ENCODE measurements around the gene CROCC. TPM values are rescaled to one million over a fixed set of nuclear protein-coding genes. Genes with fewer than 3 reads are reported as not detected.
A peak's percentile ranks its signal among the peaks of the same experiment; 100 is the strongest.
"Not testable (repeated sequence)": the region's sequence is repeated elsewhere in the genome, so short reads cannot be mapped to it uniquely, and the experiment has no call there.

The CROCC gene
- total RNA-seq, 2 experiments from 2014 or later, result 36.3 to 54.1 TPM

DNA sequence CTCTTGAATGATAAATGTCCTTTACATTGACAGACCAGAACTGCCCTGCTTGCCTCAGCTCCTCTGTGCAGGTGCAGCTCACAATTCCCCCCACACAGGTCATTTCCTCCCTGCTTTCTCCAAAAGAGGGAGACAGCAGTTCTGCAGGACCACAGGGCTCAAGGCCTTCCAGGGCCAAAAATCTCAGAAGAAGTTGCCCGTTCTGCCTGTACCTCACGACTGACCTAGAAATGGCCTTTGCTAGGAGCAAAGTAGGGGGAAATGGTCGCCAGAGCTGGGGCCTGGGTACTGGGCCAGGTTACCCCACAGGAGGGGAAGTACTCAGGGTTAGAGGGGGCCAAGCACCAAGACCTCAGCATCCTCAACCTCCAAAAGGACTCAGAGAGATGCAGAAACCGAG, 14.9 kb upstream of the CROCC start:
- ChIA-PET POLR2A (no interaction called here), CTCF (ENCODE audit: unreplicated experiment) (no interaction called here)
- Histone ChIP-seq H3K9me3 (ENCODE audit: low read length) (peaks cover 12% of the 10 kb centered on the region; the same call in 1 of the 2 replicates), H3K4me1 (ENCODE audit: insufficient read depth, low read length, poor library complexity, severe bottlenecking) (peaks cover 44% of the 10 kb centered on the region), H2AFZ (ENCODE audit: low read length) (no peak overlapping the region), H3K9me2 (ENCODE audit: insufficient read depth, low read length) (no peaks in the 10 kb centered on the region), H4K20me1 (ENCODE audit: insufficient read depth, low read length) (no peaks in the 10 kb centered on the region), H3K36me3 (ENCODE audit: insufficient read depth, low read length) (no peaks in the 10 kb centered on the region), H3K79me2 (ENCODE audit: insufficient read depth, low read depth, low read length) (no peaks in the 10 kb centered on the region), H3K27ac (ENCODE audit: low read depth, low read length, poor library complexity, severe bottlenecking) (no peak overlapping the region), H3K4me3 (ENCODE audit: low read depth, low read length, poor library complexity, severe bottlenecking) (no peak overlapping the region), H3K4me2 (ENCODE audit: low read length) (peak overlapping the region; percentile 56)
- intact Hi-C loops (cut with micrococcal nuclease; ENCODE audit: unreplicated experiment), result loop anchor here (5.0 kb wide), 1 partner anchor 700 kb away; no protein-coding TSS in a partner anchor
- BruUV-seq (replicated peaks), result no TSS peak
- TF ChIP-seq EZH2phosphoT487 (IDR thresholded peaks at IDR 0.05; ENCODE audit: borderline replicate concordance, low read depth, low read length), result no peak
- TF ChIP-seq, protein P1, sequence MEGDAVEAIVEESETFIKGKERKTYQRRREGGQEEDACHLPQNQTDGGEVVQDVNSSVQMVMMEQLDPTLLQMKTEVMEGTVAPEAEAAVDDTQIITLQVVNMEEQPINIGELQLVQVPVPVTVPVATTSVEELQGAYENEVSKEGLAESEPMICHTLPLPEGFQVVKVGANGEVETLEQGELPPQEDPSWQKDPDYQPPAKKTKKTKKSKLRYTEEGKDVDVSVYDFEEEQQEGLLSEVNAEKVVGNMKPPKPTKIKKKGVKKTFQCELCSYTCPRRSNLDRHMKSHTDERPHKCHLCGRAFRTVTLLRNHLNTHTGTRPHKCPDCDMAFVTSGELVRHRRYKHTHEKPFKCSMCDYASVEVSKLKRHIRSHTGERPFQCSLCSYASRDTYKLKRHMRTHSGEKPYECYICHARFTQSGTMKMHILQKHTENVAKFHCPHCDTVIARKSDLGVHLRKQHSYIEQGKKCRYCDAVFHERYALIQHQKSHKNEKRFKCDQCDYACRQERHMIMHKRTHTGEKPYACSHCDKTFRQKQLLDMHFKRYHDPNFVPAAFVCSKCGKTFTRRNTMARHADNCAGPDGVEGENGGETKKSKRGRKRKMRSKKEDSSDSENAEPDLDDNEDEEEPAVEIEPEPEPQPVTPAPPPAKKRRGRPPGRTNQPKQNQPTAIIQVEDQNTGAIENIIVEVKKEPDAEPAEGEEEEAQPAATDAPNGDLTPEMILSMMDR (conservative IDR thresholded peaks at IDR 0.05; ENCODE audit: low read length), result no peak
- DNase-seq (ENCODE audit: low spot score), result no peak

GRCh38 chr1:16907870-16908758, 13.6 kb upstream of the CROCC start:
- no peak overlapping the region for H3K4me2 ChIP-seq (ENCODE audit: low read length)
- H3K27ac ChIP-seq (ENCODE audit: low read depth, low read length, poor library complexity, severe bottlenecking), result no peak overlapping the region
- H3K36me3 ChIP-seq (ENCODE audit: insufficient read depth, low read length), result no peaks in the 10 kb centered on the region
- no peaks in the 10 kb centered on the region for H4K20me1 ChIP-seq (ENCODE audit: insufficient read depth, low read length)
- no peak for DNase-seq (ENCODE audit: low spot score)
- H3K4me1 ChIP-seq (ENCODE audit: insufficient read depth, low read length, poor library complexity, severe bottlenecking), result peaks cover 37% of the 10 kb centered on the region
- H3K4me3 ChIP-seq (ENCODE audit: low read depth, low read length, poor library complexity, severe bottlenecking), result no peak overlapping the region
- H3K79me2 ChIP-seq (ENCODE audit: insufficient read depth, low read depth, low read length), result no peaks in the 10 kb centered on the region
- TF ChIP-seq, protein P1 (conservative IDR thresholded peaks at IDR 0.05; ENCODE audit: low read length), result no peak
- no peak for TF ChIP-seq EZH2phosphoT487 (IDR thresholded peaks at IDR 0.05; ENCODE audit: borderline replicate concordance, low read depth, low read length)
- ChIA-PET POLR2A (no interaction called here), CTCF (ENCODE audit: unreplicated experiment) (no interaction called here)
- H3K9me3 ChIP-seq (ENCODE audit: low read length), result peaks cover 12% of the 10 kb centered on the region; the same call in 1 of the 2 replicates
- no TSS peak for BruUV-seq (replicated peaks)
- H2AFZ ChIP-seq (ENCODE audit: low read length), result no peak overlapping the region
- H3K9me2 ChIP-seq (ENCODE audit: insufficient read depth, low read length), result no peaks in the 10 kb centered on the region
- intact Hi-C loops (cut with micrococcal nuclease; ENCODE audit: unreplicated experiment), result loop anchor here (5.0 kb wide), 1 partner anchor 701 kb away; no protein-coding TSS in a partner anchor

- H3K27ac ChIP-seq (ENCODE audit: low read depth, low read length, poor library complexity, severe bottlenecking); POLR2A ChIA-PET; CTCF ChIA-PET (ENCODE audit: unreplicated experiment); DNase-seq (ENCODE audit: low spot score); H4K20me1 ChIP-seq (ENCODE audit: insufficient read depth, low read length); BruUV-seq (replicated peaks); H3K9me2 ChIP-seq (ENCODE audit: insufficient read depth, low read length); H3K36me3 ChIP-seq (ENCODE audit: insufficient read depth, low read length); H3K79me2 ChIP-seq (ENCODE audit: insufficient read depth, low read depth, low read length); H3K9me3 ChIP-seq (ENCODE audit: low read length); H3K4me3 ChIP-seq (ENCODE audit: low read depth, low read length, poor library complexity, severe bottlenecking); H3K4me2 ChIP-seq (ENCODE audit: low read length); H2AFZ ChIP-seq (ENCODE audit: low read length): not testable (repeated sequence)
- intact Hi-C loops (cut with micrococcal nuclease; ENCODE audit: unreplicated experiment), result loop anchor here (5.0 kb wide), 1 partner anchor 135 kb away; no protein-coding TSS in a partner anchor
- H3K4me1 ChIP-seq (ENCODE audit: insufficient read depth, low read length, poor library complexity, severe bottlenecking), result peaks cover 11% of the 10 kb centered on the region
These were observed 9.6 kb upstream of the CROCC start for GRCh38 chr1:16911851-16912721.

DNA sequence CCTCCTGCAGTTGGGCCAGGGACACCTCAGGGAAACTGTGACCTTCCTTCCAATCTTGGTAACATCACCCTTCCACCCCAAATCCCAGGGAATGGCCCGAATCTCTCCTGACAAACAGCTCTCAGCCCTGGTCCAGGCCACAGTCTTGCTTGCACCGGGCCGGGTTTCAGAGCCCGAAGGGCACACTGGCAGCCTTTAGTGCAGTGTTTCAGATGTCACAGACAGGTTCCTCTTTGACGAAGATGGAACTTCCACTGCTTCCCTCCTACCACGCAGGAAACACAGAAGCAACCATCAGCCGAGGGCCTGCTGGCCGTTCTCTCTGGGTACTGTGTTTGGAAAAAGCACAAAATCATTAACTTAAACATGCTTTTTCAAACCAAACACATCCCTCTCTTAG, 9.0 kb upstream of the CROCC start:
- Histone ChIP-seq H3K4me1 (ENCODE audit: insufficient read depth, low read length, poor library complexity, severe bottlenecking) (peaks cover 11% of the 10 kb centered on the region), H3K4me3 (ENCODE audit: low read depth, low read length, poor library complexity, severe bottlenecking) (peak overlapping the region; percentile 74), H3K4me2 (ENCODE audit: low read length) (peak overlapping the region; percentile 87)
- CTCF ChIA-PET (ENCODE audit: unreplicated experiment); H3K36me3 ChIP-seq (ENCODE audit: insufficient read depth, low read length); H3K79me2 ChIP-seq (ENCODE audit: insufficient read depth, low read depth, low read length); H3K9me3 ChIP-seq (ENCODE audit: low read length); DNase-seq (ENCODE audit: low spot score); H2AFZ ChIP-seq (ENCODE audit: low read length); BruUV-seq (replicated peaks); H3K27ac ChIP-seq (ENCODE audit: low read depth, low read length, poor library complexity, severe bottlenecking); H4K20me1 ChIP-seq (ENCODE audit: insufficient read depth, low read length); H3K9me2 ChIP-seq (ENCODE audit: insufficient read depth, low read length): not testable (repeated sequence)
- POLR2A ChIA-PET, result interaction anchor here (0.7 kb wide), 1 partner anchor 8 kb away, joined by 3 read pairs; no protein-coding TSS in a partner anchor
- intact Hi-C loops (cut with micrococcal nuclease; ENCODE audit: unreplicated experiment), result loop anchor here (5.0 kb wide), 1 partner anchor 135 kb away; no protein-coding TSS in a partner anchor
